Brain microvascular endothelial cell (primary cell): ENCODE data around the gene TMC8.
"Not testable (repeated sequence)": the region's sequence is repeated elsewhere in the genome, so short reads cannot be mapped to it uniquely, and the experiment has no call there.

Source experiments
- DNase-seq: peaks from one replicate; pipeline ENCODE4 v3.0.0-alpha.2; 2020
- H3K27ac ChIP-seq: fragments of 250-450 bp; sonication (Bioruptor Pico); 2 replicates; pipeline ENCODE4 v1.5.1; 2020; ENCODE audit warnings: mild to moderate bottlenecking, moderate library complexity
- H3K27me3 ChIP-seq: fragments of 250-450 bp; sonication (Bioruptor Pico); replicated peaks from 2 replicates; pipeline ENCODE4 v1.5.1; 2020; ENCODE audit warnings: mild to moderate bottlenecking
- H3K36me3 ChIP-seq: fragments of 250-450 bp; sonication (Bioruptor Pico); replicated peaks from 2 replicates; pipeline ENCODE4 v1.5.1; 2020; ENCODE audit warnings: mild to moderate bottlenecking
- H3K4me3 ChIP-seq: 2 replicates; pipeline ENCODE4 v1.5.1; 2011; ENCODE audit warnings: low read depth, mild to moderate bottlenecking, control low read depth, low read length, moderate library complexity
- in situ Hi-C: cut with HindIII; loops from 2 replicates; pipeline ENCODE4 v1.10.0; 2017; ENCODE audit warnings: low sequenced_read_pairs, low pct_ligation_motif_present
- TF ChIP-seq, protein P1 (sequence below): IDR thresholded peaks from 2 replicates; pipeline ENCODE4 v1.5.1; 2011; ENCODE audit warnings: low read depth, mild to moderate bottlenecking, moderate library complexity, low read length, control low read depth, inconsistent platforms; ENCODE audit errors: missing control alignments

The TMC8 gene, protein sequence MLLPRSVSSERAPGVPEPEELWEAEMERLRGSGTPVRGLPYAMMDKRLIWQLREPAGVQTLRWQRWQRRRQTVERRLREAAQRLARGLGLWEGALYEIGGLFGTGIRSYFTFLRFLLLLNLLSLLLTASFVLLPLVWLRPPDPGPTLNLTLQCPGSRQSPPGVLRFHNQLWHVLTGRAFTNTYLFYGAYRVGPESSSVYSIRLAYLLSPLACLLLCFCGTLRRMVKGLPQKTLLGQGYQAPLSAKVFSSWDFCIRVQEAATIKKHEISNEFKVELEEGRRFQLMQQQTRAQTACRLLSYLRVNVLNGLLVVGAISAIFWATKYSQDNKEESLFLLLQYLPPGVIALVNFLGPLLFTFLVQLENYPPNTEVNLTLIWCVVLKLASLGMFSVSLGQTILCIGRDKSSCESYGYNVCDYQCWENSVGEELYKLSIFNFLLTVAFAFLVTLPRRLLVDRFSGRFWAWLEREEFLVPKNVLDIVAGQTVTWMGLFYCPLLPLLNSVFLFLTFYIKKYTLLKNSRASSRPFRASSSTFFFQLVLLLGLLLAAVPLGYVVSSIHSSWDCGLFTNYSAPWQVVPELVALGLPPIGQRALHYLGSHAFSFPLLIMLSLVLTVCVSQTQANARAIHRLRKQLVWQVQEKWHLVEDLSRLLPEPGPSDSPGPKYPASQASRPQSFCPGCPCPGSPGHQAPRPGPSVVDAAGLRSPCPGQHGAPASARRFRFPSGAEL

GRCh38 chr17:78130437-78131101 is at the start of gene TMC8:
TMC8 (plus strand) TSS chr17:78130771; CDS start chr17:78131589, 818 bp downstream.
- no peak within 1 kb of the TSS for H3K4me3 ChIP-seq
- peaks cover 8% of the 10 kb centered on the region for H3K27me3 ChIP-seq
- in situ Hi-C loops: no loop called here
- H3K36me3 ChIP-seq: no peaks in the 10 kb centered on the region
- H3K27ac ChIP-seq: no peak within 1 kb of the TSS
- TF ChIP-seq, protein P1, sequence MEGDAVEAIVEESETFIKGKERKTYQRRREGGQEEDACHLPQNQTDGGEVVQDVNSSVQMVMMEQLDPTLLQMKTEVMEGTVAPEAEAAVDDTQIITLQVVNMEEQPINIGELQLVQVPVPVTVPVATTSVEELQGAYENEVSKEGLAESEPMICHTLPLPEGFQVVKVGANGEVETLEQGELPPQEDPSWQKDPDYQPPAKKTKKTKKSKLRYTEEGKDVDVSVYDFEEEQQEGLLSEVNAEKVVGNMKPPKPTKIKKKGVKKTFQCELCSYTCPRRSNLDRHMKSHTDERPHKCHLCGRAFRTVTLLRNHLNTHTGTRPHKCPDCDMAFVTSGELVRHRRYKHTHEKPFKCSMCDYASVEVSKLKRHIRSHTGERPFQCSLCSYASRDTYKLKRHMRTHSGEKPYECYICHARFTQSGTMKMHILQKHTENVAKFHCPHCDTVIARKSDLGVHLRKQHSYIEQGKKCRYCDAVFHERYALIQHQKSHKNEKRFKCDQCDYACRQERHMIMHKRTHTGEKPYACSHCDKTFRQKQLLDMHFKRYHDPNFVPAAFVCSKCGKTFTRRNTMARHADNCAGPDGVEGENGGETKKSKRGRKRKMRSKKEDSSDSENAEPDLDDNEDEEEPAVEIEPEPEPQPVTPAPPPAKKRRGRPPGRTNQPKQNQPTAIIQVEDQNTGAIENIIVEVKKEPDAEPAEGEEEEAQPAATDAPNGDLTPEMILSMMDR: no peak
- DNase-seq: no peak

DNA sequence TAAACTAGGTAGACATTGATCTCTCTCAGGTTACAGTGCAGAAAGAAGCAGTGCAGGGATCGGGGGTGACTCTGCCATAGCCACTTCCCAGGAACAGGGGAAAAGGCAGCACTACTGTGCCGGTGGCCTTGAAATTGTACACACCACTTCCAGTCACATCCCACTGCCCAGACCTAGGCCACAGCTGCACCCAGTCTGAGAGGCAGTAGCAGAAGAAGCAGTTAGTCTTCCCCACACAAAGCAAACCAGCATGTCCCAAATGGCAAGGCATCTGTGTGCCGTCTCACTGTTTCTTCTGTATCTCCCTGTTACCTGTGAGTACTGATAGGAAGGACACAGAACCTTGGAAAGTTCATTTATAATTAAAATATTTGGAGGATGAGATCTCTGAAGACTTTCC is 49.0 kb upstream of the TMC8 start:
- Histone ChIP-seq H3K4me3 (no peak overlapping the region), H3K36me3 (no peaks in the 10 kb centered on the region), H3K27ac (no peak overlapping the region), H3K27me3 (no peaks in the 10 kb centered on the region)
- in situ Hi-C loops: no loop called here
- DNase-seq: no peak
- TF ChIP-seq, protein P1: no peak

GRCh38 chr17:78082355-78082872 is 48.2 kb upstream of the TMC8 start:
- H3K27ac ChIP-seq, H3K4me3 ChIP-seq, DNase-seq, in situ Hi-C loops, H3K36me3 ChIP-seq, H3K27me3 ChIP-seq: not testable (repeated sequence)

GRCh38 chr17:78082988-78083387 is 47.6 kb upstream of the TMC8 start:
- in situ Hi-C loops: no loop called here
- no peaks in the 10 kb centered on the region for H3K36me3 ChIP-seq
- no peaks in the 10 kb centered on the region for H3K27me3 ChIP-seq
- no peak overlapping the region for H3K27ac ChIP-seq
- TF ChIP-seq, protein P1: no peak
- DNase-seq: no peak
- no peak overlapping the region for H3K4me3 ChIP-seq

GRCh38 chr17:78086740-78087139 is 43.8 kb upstream of the TMC8 start:
- H3K27me3 ChIP-seq: no peaks in the 10 kb centered on the region
- no peak for DNase-seq
- no peaks in the 10 kb centered on the region for H3K36me3 ChIP-seq
- H3K4me3 ChIP-seq: no peak overlapping the region
- in situ Hi-C loops: no loop called here
- no peak overlapping the region for H3K27ac ChIP-seq
- TF ChIP-seq, protein P1: no peak

- no peak for DNase-seq
- TF ChIP-seq, protein P1: no peak
- Histone ChIP-seq H3K27ac (no peak overlapping the region), H3K27me3 (no peaks in the 10 kb centered on the region), H3K36me3 (no peaks in the 10 kb centered on the region), H3K4me3 (no peak overlapping the region)
- in situ Hi-C loops: no loop called here
Measured at GRCh38 chr17:78088529-78088928, 42.0 kb upstream of the TMC8 start.
